ENCODE measurements around the gene RHOF.

Gene RHOF

GRCh38 chr12:121783766-121784165 lies 9.7 kb downstream of the RHOF start:
- no peak for DNase-seq (ENCODE audit: low read depth)
- TF ChIP-seq CTCF (conservative IDR thresholded peaks at IDR 0.05; ENCODE audit: low read depth, low read length), result no peak
- no peak overlapping the region for H3K4me3 ChIP-seq (ENCODE audit: low read depth, low read length)

GRCh38 chr12:121781998-121782979 lies 11.2 kb downstream of the RHOF start:
- peak; percentile 59 for DNase-seq (ENCODE audit: low read depth)
- peak; percentile 0 for TF ChIP-seq CTCF (conservative IDR thresholded peaks at IDR 0.05; ENCODE audit: low read depth, low read length)
- no peak overlapping the region for H3K4me3 ChIP-seq (ENCODE audit: low read depth, low read length)

GRCh38 chr12:121781484-121781997 lies 11.9 kb downstream of the RHOF start:
- H3K4me3 ChIP-seq (ENCODE audit: low read depth, low read length), result no peak overlapping the region
- DNase-seq (ENCODE audit: low read depth), result no peak
- no peak for TF ChIP-seq CTCF (conservative IDR thresholded peaks at IDR 0.05; ENCODE audit: low read depth, low read length)

- H3K4me3 ChIP-seq (ENCODE audit: low read depth, low read length), result no peak overlapping the region
- TF ChIP-seq CTCF (conservative IDR thresholded peaks at IDR 0.05; ENCODE audit: low read depth, low read length), result no peak
Observed at GRCh38 chr12:121780429-121780828, 13.1 kb downstream of the RHOF start.

GRCh38 chr12:121779422-121779895 lies 14.0 kb downstream of the RHOF start:
- H3K4me3 ChIP-seq (ENCODE audit: low read depth, low read length), result no peak overlapping the region
- no peak for DNase-seq (ENCODE audit: low read depth)
- TF ChIP-seq CTCF (conservative IDR thresholded peaks at IDR 0.05; ENCODE audit: low read depth, low read length), result no peak

More at GRCh38 chr12:121780429-121780828, 13.1 kb downstream of the RHOF start:
- DNase-seq (ENCODE audit: low read depth), result no peak

GRCh38 chr12:121778567-121779421 lies 14.7 kb downstream of the RHOF start:
- TF ChIP-seq CTCF (conservative IDR thresholded peaks at IDR 0.05; ENCODE audit: low read depth, low read length), result no peak
- no peak for DNase-seq (ENCODE audit: low read depth)
- no peak overlapping the region for H3K4me3 ChIP-seq (ENCODE audit: low read depth, low read length)
